SK-N-SH treated with all-trans-retinoic acid at 6 μM for 48 hours (cell line): ENCODE measurements around the gene MEGF9.

Experiments
- ATAC-seq: fragments of 200-7000 bp; cut with Tn5 transposase; 3 replicates; pipeline ENCODE4 v1.9.1; 2020; ENCODE audit warnings: mild to moderate bottlenecking, moderate library complexity
- ARNTL ChIP-seq: fragments of 450-650 bp; formaldehyde crosslinking; IDR thresholded peaks from 2 replicates; pipeline ENCODE4 v1.5.0; 2020; ENCODE audit warnings: low read depth, mild to moderate bottlenecking, moderate library complexity, borderline replicate concordance
- BACH2 ChIP-seq: fragments of 250-450 bp; sonication (Bioruptor Pico); IDR thresholded peaks from 2 replicates; pipeline ENCODE4 v1.9.0; 2021; ENCODE audit warnings: mild to moderate bottlenecking, borderline replicate concordance
- CREB5 ChIP-seq: fragments of 250-450 bp; sonication (Bioruptor Pico); IDR thresholded peaks from 2 replicates; pipeline ENCODE4 v1.5.1; 2020; ENCODE audit warnings: low read depth, mild to moderate bottlenecking, moderate library complexity
- CSDC2 ChIP-seq: fragments of 250-450 bp; sonication (Bioruptor Pico); IDR thresholded peaks from 2 replicates; pipeline ENCODE4 v1.5.0; 2020; ENCODE audit warnings: mild to moderate bottlenecking, moderate library complexity
- ESRRG ChIP-seq: fragments of 250-450 bp; sonication (Bioruptor Pico); IDR thresholded peaks from 2 replicates; pipeline ENCODE4 v1.6.1; 2021; ENCODE audit warnings: mild to moderate bottlenecking
- GLIS3 ChIP-seq: fragments of 250-450 bp; sonication (Bioruptor Pico); IDR thresholded peaks from 2 replicates; pipeline ENCODE4 v1.5.0; 2020; ENCODE audit warnings: mild to moderate bottlenecking, moderate library complexity
- ISL1 ChIP-seq: fragments of 250-450 bp; sonication (Bioruptor Pico); IDR thresholded peaks from 2 replicates; pipeline ENCODE4 v2.1.2; 2022; ENCODE audit warnings: mild to moderate bottlenecking, moderate library complexity
- OSR1 ChIP-seq: fragments of 250-450 bp; sonication (Bioruptor Pico); IDR thresholded peaks from 2 replicates; pipeline ENCODE4 v1.8.0; 2022; ENCODE audit warnings: moderate library complexity, mild to moderate bottlenecking, inconsistent platforms
- POU6F1 ChIP-seq: fragments of 250-450 bp; sonication (Bioruptor Pico); IDR thresholded peaks from 2 replicates; pipeline ENCODE4 v1.8.0; 2021; ENCODE audit warnings: low read depth, mild to moderate bottlenecking, moderate library complexity, borderline replicate concordance
- SNAI2 ChIP-seq: fragments of 250-450 bp; sonication (Bioruptor Pico); IDR thresholded peaks from 2 replicates; pipeline ENCODE4 v1.5.0; 2020; ENCODE audit warnings: mild to moderate bottlenecking, moderate library complexity
- TOX ChIP-seq: fragments of 250-450 bp; sonication (Bioruptor Pico); IDR thresholded peaks from 2 replicates; pipeline ENCODE4 v1.8.0; 2021; ENCODE audit warnings: mild to moderate bottlenecking, moderate library complexity, borderline replicate concordance
- TSHZ2 ChIP-seq: fragments of 250-450 bp; sonication (Bioruptor Pico); IDR thresholded peaks from 2 replicates; pipeline ENCODE4 v1.5.0; 2020; ENCODE audit warnings: mild to moderate bottlenecking, moderate library complexity
- ZC3H10 ChIP-seq: fragments of 250-450 bp; sonication (Bioruptor Pico); IDR thresholded peaks from 2 replicates; pipeline ENCODE4 v1.5.1; 2021; ENCODE audit warnings: mild to moderate bottlenecking, moderate library complexity
- ZFP3 ChIP-seq: fragments of 250-450 bp; sonication (Bioruptor Pico); IDR thresholded peaks from 2 replicates; pipeline ENCODE4 v1.5.0; 2020; ENCODE audit warnings: mild to moderate bottlenecking, moderate library complexity
- ZFP30 ChIP-seq: fragments of 450-650 bp; formaldehyde crosslinking; IDR thresholded peaks from 2 replicates; pipeline ENCODE4 v1.5.0; 2022; ENCODE audit warnings: mild to moderate bottlenecking, moderate library complexity
- ZNF565 ChIP-seq: fragments of 450-650 bp; formaldehyde crosslinking; conservative IDR thresholded peaks from 2 replicates; pipeline ENCODE4 v1.5.0; 2020; ENCODE audit warnings: low read depth, mild to moderate bottlenecking, moderate library complexity
- ZNF70 ChIP-seq: fragments of 450-650 bp; formaldehyde crosslinking; IDR thresholded peaks from 2 replicates; pipeline ENCODE4 v1.5.0; 2020; ENCODE audit warnings: mild to moderate bottlenecking, moderate library complexity
- ZNF8 ChIP-seq: fragments of 450-650 bp; formaldehyde crosslinking; IDR thresholded peaks from 2 replicates; pipeline ENCODE4 v1.5.0; 2020; ENCODE audit warnings: mild to moderate bottlenecking, moderate library complexity
- TF ChIP-seq, protein P1 (sequence below): fragments of 250-450 bp; sonication (Bioruptor Pico); IDR thresholded peaks from 2 replicates; pipeline ENCODE4 v1.8.0; 2020; ENCODE audit warnings: mild to moderate bottlenecking, moderate library complexity, borderline replicate concordance
- TF ChIP-seq, protein P2 (sequence below): fragments of 250-450 bp; sonication (Bioruptor Pico); IDR thresholded peaks from 2 replicates; pipeline ENCODE4 v1.5.1; 2021; ENCODE audit warnings: mild to moderate bottlenecking, moderate library complexity

MEGF9 gene

DNA sequence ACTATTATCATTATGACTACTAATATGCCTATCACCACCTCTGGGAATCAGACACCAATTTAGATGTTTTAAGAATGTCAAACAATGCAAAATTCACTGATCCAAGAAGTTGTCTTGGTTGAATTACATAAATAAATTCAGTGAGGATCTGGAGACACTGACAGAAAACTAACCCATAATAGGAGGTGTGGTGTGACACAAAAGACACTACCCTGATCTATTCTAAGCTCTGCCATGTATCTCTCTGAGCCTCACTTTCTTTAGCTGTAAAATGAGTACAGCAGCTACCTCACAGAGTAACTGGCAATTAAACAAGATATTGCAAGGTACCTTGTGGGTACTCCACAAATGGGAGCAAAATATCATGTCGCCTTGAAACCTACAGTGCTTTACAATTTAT lies 141.8 kb downstream of the MEGF9 start:
- TF ChIP-seq ZNF8 (CRISPR knock-in tag) (no peak), ZFP3 (CRISPR knock-in tag) (no peak), TOX (CRISPR knock-in tag) (no peak), CSDC2 (CRISPR knock-in tag) (no peak), ZFP30 (no peak), ARNTL (CRISPR knock-in tag) (no peak), ZNF565 (no peak), BACH2 (CRISPR knock-in tag) (no peak), OSR1 (CRISPR knock-in tag) (no peak), ZC3H10 (CRISPR knock-in tag) (no peak), GLIS3 (CRISPR knock-in tag) (no peak), CREB5 (no peak), TSHZ2 (CRISPR knock-in tag) (no peak), SNAI2 (CRISPR knock-in tag) (no peak), POU6F1 (no peak)
- TF ChIP-seq, protein P1, sequence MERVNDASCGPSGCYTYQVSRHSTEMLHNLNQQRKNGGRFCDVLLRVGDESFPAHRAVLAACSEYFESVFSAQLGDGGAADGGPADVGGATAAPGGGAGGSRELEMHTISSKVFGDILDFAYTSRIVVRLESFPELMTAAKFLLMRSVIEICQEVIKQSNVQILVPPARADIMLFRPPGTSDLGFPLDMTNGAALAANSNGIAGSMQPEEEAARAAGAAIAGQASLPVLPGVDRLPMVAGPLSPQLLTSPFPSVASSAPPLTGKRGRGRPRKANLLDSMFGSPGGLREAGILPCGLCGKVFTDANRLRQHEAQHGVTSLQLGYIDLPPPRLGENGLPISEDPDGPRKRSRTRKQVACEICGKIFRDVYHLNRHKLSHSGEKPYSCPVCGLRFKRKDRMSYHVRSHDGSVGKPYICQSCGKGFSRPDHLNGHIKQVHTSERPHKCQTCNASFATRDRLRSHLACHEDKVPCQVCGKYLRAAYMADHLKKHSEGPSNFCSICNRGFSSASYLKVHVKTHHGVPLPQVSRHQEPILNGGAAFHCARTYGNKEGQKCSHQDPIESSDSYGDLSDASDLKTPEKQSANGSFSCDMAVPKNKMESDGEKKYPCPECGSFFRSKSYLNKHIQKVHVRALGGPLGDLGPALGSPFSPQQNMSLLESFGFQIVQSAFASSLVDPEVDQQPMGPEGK: no peak
- TF ChIP-seq, protein P2, sequence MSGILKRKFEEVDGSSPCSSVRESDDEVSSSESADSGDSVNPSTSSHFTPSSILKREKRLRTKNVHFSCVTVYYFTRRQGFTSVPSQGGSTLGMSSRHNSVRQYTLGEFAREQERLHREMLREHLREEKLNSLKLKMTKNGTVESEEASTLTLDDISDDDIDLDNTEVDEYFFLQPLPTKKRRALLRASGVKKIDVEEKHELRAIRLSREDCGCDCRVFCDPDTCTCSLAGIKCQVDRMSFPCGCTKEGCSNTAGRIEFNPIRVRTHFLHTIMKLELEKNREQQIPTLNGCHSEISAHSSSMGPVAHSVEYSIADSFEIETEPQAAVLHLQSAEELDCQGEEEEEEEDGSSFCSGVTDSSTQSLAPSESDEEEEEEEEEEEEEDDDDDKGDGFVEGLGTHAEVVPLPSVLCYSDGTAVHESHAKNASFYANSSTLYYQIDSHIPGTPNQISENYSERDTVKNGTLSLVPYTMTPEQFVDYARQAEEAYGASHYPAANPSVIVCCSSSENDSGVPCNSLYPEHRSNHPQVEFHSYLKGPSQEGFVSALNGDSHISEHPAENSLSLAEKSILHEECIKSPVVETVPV (CRISPR knock-in tag): no peak
- TF ChIP-seq, all 23 proteins: peak for 0
- no peak for ATAC-seq

- peak; percentile 85 for ATAC-seq
- TF ChIP-seq ZFP3 (CRISPR knock-in tag) (no peak), CSDC2 (CRISPR knock-in tag) (no peak), ESRRG (no peak), ZNF70 (CRISPR knock-in tag) (no peak), SNAI2 (CRISPR knock-in tag) (no peak), BACH2 (CRISPR knock-in tag) (no peak), ISL1 (CRISPR knock-in tag) (no peak), GLIS3 (CRISPR knock-in tag) (no peak), TSHZ2 (CRISPR knock-in tag) (no peak)
- TF ChIP-seq, protein P1: no peak
Measured at GRCh38 chr9:120571443-120572257, 142.6 kb downstream of the MEGF9 start.
